Activated CD4-positive, CD25-positive, alpha-beta regulatory T cell treated with anti-CD3 and anti-CD28 coated beads, Interleukin-2, amount 50 U/mL, for 24 hours (primary cell): ENCODE results near the gene FBXO33.
"Not testable (repeated sequence)": the region's sequence is repeated elsewhere in the genome, so short reads cannot be mapped to it uniquely, and the experiment has no call there.

Experiments
- ATAC-seq, 2 donors: fragments of 150-1000 bp; cut with Tn5 transposase; one replicate each; pipeline ENCODE4 v1.10.0; 2021; ENCODE audit warnings: mild to moderate bottlenecking in 1 of 2, moderate library complexity in 1 of 2

Gene FBXO33

DNA sequence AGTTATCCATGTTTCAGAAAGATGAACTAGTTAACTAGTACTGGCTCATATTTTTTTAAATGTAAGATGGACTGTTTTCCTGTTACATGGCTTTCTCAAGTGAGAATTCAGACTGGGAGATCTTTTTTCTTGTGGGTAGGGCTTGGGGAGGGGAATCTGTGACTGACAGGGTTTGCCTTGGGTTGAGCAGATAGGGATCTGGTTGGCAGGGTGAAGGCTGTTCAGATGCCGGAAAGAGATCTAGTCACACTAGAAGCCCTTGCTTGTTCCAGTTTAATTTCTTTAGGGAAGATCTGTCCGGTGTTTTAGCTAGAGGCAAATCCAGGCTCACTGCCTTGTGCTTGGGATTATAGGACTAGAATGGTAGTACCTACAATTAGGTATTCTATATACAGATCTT lies 63.2 kb downstream of the FBXO33 start:
- ATAC-seq = no peak

DNA sequence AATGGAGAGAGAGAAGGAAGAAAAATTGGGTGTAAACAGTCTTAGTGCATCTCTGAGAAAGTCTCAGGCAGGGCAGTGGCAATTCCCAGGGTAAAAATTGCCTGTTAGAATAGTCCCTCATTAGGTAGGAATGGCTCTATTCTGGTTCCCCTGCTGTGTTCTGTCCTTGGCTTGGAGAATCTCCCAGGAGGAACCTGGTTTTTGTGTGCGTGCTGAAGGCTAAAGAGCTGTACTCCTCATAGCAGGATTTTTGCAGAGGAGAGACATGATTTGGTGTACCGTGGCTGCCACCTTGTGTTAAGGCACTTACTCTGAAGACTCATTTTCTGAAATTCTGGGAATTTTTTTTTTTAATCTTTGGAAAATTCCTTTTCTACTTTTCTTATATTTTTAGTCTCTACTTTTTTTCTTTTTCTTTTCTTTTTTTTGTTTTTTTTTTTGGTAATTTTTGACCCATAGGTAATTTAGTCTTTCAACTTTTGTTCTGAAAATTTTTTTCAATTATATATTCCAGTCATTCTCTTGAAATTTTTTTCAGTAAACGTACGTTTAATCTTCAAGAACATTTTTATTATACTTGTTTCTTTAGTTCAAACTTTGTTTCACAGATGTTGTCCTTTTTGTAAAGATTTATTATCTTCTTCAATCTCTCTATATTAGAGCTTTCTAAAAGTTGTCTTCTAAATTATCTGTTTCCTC lies 63.8 kb downstream of the FBXO33 start:
- ATAC-seq = no peak

DNA sequence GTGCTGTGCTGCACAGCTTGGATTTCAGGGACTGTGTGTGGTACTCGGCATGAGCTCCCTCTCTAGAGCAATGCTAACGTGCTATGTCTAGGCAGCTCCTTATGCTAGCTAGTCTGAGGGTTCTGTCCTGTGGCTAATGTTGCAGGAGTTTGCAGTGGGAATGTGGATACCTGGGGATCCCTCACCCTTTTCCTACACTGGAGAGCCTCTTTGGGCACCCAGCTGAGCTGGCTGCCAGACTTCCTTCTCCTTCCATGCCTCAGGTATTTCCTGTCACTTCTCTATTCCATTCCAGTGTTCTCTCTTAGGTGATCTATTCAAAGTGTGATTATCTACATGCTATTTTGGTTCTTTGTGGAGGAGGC lies 64.9 kb downstream of the FBXO33 start:
- no peak for ATAC-seq

DNA sequence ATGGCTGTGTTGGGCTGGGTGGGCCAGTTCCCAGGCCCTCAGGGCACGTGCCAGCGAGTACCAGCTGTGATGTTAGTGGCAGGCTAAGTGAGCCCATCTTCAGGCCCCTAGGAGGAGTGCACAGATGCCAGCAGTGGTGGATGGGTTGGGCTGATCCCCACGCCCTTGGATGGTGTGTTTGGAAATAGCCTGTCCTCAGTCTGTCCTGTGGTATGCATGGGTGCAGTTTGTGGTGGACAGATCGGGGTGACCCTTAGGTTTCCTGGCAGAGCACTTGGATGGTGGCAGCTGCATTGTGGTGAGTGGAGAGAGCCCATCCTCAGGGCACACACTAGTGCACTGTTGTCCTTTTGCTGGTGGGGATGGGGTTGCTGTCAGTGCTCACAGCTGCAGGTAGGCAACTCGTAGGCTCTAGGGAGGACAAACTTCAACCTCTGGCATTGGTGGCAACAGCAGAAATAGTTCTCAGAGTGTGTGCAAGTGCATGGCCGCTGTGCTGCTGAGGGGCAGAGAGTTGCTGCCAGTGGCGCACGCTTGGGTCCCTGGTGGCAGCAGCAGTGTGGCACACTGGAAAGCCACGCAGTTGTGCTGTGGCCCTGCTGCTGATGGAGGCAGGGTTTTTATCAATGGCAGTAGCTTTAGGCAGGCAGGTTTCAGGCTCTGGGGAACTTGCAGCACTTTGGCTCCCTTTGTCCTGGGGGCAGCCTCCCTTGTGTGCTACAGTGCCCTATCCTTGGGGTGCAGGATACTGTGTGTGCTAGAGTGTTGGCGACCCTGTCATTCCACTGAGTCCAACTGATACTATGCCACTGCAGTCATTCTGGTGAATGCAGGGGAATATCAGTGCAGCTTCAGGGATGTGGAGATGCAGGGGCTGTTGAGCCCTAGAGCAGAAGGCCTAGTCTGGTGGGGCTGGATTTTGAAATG lies 65.5 kb downstream of the FBXO33 start:
- no peak for ATAC-seq

DNA sequence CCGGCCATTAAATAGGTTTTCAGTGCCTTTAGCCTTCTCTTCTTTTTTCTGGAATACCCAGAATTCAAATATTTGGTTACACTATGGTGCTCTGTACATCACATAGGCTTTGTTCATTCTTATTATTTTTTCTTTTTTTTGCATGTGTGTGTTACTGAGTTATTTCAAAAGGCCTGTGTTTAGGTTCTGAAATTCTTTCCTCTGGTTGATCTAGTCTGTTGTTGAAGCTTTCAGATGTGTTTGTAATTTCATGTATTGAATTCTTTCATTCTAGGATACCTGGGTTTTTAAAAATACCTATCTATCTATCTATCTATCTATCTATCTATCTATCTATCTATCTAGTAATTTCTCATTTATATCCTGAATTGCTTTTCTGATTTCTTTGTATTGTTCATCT lies 66.9 kb downstream of the FBXO33 start:
- no peak for ATAC-seq

DNA sequence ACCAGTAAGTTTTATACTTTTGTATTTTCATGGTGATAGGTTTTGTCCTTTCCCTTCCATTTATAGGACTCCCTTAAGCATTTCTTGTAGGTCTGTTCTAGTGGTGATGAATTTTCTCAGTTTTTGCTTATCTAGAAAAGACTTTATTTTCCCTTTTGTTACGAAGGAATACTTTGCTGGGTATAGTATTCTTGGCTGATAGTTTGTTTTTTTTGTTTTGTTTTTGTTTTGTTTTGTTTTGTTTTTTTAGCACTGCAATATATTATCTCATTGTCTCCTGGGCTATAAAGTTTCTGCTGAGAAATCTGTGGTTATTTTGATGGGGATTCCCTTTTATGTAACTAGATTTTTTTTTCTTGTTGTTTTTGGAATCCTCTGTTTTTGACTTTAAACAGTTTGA lies 67.7 kb downstream of the FBXO33 start:
- ATAC-seq = no peak

DNA sequence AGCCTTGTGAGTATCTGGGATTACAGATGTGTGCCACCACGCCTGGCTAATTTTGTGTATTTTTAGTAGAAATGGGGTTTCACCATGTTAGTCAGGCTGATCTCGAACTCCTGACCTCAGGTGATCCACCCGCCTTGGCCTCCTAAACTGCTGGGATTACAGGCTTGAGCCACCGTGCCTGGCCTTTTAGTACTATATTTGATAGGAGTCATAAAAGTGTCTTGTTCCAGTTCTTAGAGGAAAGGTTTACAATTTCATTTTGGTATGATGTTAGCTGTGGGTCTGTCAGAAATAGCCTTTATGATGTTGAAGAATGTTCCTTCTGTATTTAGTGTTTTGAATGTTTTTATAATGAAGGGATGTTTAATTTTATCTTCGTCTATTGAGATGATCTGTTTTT lies 70.7 kb downstream of the FBXO33 start:
- not testable (repeated sequence) for ATAC-seq

DNA sequence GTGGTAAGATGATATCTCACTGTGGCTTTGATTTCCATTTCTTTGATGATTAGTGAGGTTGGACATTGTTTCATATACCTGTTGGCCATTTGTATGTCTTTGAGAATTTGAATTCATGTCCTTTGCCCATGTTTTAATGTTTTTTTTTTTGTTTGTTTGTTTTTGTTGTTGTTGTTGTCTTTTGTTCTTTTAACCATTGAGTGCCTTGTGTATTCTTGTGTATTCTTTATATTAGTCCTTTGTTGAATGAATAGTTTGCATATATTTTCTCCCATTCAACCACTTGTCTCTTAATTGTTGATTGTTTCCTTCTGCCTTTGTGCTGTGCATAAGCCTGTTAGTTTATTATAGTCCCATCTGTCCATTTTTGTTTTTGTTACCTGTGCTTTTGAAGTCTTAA lies 71.9 kb downstream of the FBXO33 start:
- no peak for ATAC-seq

DNA sequence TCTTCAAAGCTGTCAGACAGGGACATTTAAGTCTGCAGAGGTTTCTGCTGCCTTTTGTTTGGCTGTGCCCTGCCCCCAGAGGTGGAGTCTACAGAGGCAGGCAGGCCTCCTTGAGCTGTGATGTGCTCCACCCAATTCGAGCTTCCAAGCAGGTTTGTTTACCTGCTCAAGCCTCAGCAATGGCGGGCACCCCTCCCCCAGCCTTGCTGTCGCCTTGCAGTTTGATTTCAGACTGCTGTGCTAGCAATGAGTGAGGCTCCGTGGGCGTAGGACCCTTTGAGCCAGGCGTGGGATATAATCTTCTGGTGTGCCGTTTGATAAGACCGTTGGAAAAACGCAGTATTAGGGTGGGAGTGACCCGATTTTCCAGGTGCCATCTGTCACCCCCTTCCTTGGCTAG lies 73.2 kb downstream of the FBXO33 start:
- not testable (repeated sequence) for ATAC-seq

DNA sequence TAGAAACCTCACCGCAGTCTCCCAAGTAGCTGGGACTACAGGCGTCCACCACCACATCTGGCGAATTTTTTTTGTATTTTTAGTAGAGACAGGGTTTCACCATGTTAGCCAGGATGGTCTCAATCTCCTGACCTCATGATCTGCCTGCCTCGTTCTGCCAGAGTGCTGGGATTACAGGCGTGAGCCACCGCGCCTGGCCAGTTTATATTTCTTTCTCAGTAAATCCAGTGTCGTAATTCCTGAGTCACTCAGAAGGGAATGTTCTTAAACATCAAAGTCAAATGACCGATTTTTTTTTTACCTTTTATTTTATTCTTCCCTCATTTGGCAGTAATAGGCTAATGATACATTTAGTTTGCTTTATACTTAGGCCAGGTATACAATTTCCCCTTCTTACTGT lies 80.5 kb downstream of the FBXO33 start:
- ATAC-seq = no peak

DNA sequence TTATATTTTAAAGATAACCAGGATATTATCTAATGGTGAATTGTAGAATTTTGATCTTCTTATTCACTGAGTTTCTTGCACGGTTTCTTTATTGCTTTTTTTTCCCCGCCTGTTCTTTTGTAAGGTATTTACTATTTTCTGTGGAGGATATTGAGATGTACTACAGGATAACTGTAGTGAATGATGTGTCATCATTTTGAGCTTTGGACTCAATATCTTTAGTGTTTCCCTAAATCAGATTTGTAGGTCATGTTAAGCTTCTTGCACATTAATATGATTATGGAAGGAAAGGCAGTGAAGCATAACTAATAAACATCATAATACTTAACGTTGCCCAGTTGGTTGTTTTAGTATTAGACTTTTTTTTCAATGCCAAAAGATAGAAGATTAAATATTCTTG lies 81.4 kb downstream of the FBXO33 start:
- ATAC-seq = no peak
